Hypothalamus (tissue), 51 donors: ENCODE results near the gene TNS3.
"Not testable (repeated sequence)": the region's sequence is repeated elsewhere in the genome, so short reads cannot be mapped to it uniquely, and the experiment has no call there.

Source experiments
- DNase-seq, 51 donors: peaks; one replicate each; lab custom pipeline; 2025; lab: John Stamatoyannopoulos, UW

The TNS3 gene

GRCh38 chr7:47544416-47544815 is 37.5 kb downstream of the TNS3 start:
- no peak for DNase-seq

- DNase-seq: no peak
Observed at GRCh38 chr7:47543714-47544113, 38.2 kb downstream of the TNS3 start.

DNA sequence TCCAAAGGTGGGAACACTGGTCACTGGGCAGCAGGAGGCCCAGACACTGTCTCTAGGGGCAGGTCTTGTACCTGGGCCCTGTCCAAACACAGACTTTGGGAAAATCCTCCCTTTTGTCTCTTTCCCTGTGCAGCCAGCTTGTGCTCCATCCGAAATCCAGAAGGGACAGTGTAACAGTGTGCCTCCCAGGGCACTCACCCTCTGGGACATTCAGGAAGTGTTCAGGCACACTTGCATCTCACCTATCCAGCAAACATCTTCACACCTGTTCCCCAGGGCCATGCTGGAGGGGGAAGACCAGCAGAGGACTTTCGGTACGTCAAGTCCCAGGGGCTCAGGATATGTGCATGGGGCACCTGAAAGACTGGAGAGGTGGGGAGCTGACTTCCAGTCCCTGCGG is 38.9 kb downstream of the TNS3 start:
- DNase-seq: no peak

GRCh38 chr7:47542051-47542450 is 39.9 kb downstream of the TNS3 start:
- DNase-seq: no peak

GRCh38 chr7:47541485-47541884 is 40.4 kb downstream of the TNS3 start:
- DNase-seq: not testable (repeated sequence)

DNA sequence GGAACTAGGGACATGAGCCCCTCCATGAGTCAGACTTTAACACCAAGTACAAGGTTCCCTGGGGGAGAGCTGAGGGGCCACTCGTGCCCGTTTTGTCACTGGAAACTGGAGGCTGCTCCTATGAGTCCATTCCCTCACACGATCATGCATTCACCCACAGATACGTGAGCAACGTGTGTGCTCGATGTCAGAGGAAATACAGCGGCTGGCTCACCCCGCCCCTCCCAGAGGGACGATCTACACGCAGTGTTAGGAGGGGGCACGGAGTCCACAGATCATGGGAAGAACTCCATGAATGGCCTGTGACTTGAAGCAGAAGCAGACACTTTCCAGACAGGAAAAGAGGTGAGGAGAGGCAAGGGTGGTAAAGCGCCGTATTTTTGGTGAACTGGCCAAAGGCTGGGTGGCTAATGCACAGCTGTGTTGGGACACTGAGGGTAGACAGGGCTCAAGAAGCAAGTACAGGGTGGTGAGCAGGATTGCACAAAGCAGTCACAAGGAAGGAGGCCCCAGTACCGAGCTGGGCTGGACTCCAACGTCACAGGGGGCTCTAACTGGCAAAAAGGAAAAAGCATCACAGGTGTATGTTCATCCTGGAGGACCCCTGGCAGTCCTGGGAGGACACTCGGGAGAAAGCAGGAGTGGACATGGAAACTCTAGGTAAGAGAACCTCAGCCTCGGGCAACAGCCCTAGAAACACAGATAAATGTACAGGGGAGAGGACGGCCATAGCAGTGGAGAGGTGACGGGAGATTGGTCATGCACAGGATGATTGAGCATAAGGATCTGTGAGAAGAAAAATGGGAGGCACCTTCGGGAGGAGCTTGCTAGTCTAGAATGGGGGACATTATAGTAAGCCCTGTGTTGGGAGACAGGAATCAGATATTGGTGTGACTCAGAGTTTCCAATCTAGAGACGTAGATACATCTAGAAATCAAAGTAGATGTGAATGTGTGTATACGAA is 41.2 kb downstream of the TNS3 start:
- DNase-seq: no peak

DNA sequence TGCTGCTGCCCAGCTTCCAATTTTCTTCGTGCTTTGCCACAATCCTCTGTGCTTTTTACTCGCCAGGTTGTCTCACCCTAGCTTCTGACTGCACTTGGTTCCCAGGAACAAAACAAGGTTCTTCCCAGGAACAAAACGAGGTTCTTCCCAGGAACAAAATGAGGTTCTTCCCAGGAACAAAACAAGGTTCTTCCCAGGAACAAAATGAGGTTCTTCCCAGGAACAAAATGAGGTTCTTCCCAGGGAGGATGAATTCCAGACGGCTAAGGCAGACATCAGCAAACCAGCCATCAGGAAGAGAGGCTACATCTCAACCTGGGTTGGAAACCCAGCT is 41.9 kb downstream of the TNS3 start:
- DNase-seq: no peak

DNA sequence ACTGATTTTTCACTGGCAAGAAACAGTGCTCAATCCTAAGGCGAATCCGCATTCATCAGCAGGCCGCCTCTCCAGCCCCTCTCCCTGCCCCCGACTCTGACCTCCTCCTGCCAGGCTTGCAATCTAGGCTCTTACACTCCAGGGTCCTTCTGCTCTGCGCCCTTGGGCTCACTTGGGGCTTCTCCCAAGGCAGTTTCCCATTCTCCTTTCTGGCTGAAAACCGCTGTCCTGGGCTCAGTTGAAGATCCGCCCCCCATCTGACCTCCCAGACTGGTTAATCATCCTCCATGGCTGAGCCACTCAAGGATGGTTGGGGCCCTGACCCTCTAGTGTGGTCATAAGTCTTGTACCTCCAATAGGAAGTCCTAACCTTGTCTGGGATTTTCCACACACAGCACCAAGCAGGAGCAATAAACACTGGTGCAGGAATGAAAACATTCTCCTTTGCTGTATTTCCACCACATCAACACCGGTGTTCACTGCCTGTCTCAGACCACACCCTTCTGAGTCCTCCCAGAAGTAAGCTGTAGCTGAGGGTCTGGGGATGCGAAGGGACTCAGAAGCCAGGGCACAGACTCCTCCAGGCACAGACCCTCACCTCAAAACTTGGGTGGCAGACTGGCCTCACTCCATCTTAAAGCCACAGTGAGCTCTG is 42.4 kb downstream of the TNS3 start:
- DNase-seq: no peak

- no peak for DNase-seq
Observed at GRCh38 chr7:47538846-47539311, 43.0 kb downstream of the TNS3 start.

GRCh38 chr7:47537716-47538675 is 43.9 kb downstream of the TNS3 start:
- no peak for DNase-seq

GRCh38 chr7:47536661-47537611 is 45.0 kb downstream of the TNS3 start:
- DNase-seq: peak in 12 of 51 donors; percentile 11 to 44 (median 22)

- DNase-seq: peak in 1 of 51 donors; percentile 17
Observed at GRCh38 chr7:47535704-47536628, 45.9 kb downstream of the TNS3 start.

- peak in 2 of 51 donors; percentile 7 to 22 for DNase-seq
Observed at GRCh38 chr7:47535035-47535703, 46.7 kb downstream of the TNS3 start.

GRCh38 chr7:47534322-47535034 is 47.4 kb downstream of the TNS3 start:
- DNase-seq: no peak

DNA sequence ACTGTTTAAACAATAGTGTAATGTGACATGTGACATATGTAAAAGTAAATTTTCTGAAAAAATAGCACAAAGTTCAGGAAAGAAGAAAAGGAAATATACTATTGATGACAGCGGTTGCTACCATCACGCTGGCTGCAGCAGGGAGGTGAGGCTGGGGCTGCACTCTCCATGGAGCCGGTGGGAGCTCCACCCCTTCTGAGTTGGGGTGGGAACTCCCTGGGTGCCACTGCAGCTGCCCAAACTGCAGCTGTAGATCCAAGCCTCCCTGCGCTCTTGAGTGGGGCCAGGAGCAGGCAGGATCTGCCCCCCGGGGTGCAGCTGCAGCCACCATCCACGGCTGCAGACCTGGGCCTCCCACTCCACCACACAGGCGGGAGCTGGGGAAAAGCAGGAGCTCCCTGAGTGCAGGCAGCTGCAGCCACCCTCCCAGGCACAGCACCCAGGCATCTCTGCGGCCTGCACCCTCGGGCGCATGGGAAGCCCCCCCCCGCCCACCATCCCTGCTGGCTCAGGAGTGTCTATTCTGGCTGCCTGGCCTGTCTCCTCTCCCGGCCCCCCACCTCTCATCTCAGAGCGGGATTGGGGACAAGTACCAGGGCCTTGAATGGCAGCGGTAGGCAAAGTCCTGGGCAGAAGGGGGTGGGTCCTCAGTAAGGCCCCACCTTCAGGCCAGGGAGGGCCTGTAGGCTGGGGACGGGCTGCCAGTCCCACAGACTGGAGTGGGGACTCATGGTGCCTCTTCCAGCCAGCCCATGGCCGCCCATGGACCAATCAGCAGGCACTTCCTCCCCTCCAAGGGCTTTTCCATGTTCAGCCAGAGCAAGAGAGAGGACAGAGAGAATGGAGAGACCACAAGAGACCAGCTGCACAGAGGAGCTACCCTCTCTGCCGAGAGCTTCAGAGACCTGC is 50.1 kb downstream of the TNS3 start:
- DNase-seq: no peak
